ENCODE measurements around the gene TTC7B. TPM values are rescaled to one million over a fixed set of nuclear protein-coding genes. Genes with fewer than 3 reads are reported as not detected.

The TTC7B gene
- total and polyA plus RNA-seq, 7 donors = 18.9 to 97.0 (median 59.0) TPM

- Histone ChIP-seq H3K9me3 (no peaks in the 10 kb centered on the region), H3K4me3 (no peak overlapping the region), H3K4me1 (peaks cover 21% of the 10 kb centered on the region), H3K27ac (no peak overlapping the region), H3K36me3 (ENCODE audit: insufficient read depth in 1 of 2, low read depth in 1 of 2) (no peaks in the 10 kb centered on the region), H3K27me3 (ENCODE audit: insufficient read depth in 3 of 3, low read length in 2 of 3) (no peaks in the 10 kb centered on the region)
- no peak for ATAC-seq
- intact Hi-C loops (cut with DNase I) = no loop called here
- no peak for DNase-seq
- WGBS, 3 donors = 66 to 72% (median 66%) methylated on average over 5 of the region's 5 CpGs
- no peak for TF ChIP-seq CTCF (IDR thresholded peaks at IDR 0.05)
Observed at GRCh38 chr14:90520326-90520725, 295.9 kb downstream of the TTC7B start.

GRCh38 chr14:90519262-90519920 is 296.8 kb downstream of the TTC7B start:
- intact Hi-C loops (cut with DNase I) = no loop called here
- no peak for TF ChIP-seq CTCF (IDR thresholded peaks at IDR 0.05)
- ATAC-seq = no peak
- no peak for DNase-seq
- Histone ChIP-seq H3K9me3 (no peaks in the 10 kb centered on the region), H3K36me3 (ENCODE audit: insufficient read depth in 1 of 2, low read depth in 1 of 2) (no peaks in the 10 kb centered on the region), H3K4me1 (peaks cover 21% of the 10 kb centered on the region), H3K4me3 (no peak overlapping the region), H3K27ac (no peak overlapping the region), H3K27me3 (ENCODE audit: insufficient read depth in 3 of 3, low read length in 2 of 3) (no peaks in the 10 kb centered on the region)
- 93 to 97% (median 94%) methylated on average over 10 of the region's 10 CpGs for WGBS, 3 donors

GRCh38 chr14:90518941-90519256 is 297.3 kb downstream of the TTC7B start:
- Histone ChIP-seq H3K36me3 (ENCODE audit: insufficient read depth in 1 of 2, low read depth in 1 of 2) (no peaks in the 10 kb centered on the region), H3K9me3 (no peaks in the 10 kb centered on the region), H3K27ac (no peak overlapping the region), H3K27me3 (ENCODE audit: insufficient read depth in 3 of 3, low read length in 2 of 3) (no peaks in the 10 kb centered on the region), H3K4me1 (peaks cover 21% of the 10 kb centered on the region), H3K4me3 (no peak overlapping the region)
- DNase-seq = no peak
- intact Hi-C loops (cut with DNase I) = no loop called here
- TF ChIP-seq CTCF (IDR thresholded peaks at IDR 0.05) = peak; percentile 39
- ATAC-seq = no peak
- 80 to 93% (median 92%) methylated on average over 5 of the region's 5 CpGs for WGBS, 3 donors

DNA sequence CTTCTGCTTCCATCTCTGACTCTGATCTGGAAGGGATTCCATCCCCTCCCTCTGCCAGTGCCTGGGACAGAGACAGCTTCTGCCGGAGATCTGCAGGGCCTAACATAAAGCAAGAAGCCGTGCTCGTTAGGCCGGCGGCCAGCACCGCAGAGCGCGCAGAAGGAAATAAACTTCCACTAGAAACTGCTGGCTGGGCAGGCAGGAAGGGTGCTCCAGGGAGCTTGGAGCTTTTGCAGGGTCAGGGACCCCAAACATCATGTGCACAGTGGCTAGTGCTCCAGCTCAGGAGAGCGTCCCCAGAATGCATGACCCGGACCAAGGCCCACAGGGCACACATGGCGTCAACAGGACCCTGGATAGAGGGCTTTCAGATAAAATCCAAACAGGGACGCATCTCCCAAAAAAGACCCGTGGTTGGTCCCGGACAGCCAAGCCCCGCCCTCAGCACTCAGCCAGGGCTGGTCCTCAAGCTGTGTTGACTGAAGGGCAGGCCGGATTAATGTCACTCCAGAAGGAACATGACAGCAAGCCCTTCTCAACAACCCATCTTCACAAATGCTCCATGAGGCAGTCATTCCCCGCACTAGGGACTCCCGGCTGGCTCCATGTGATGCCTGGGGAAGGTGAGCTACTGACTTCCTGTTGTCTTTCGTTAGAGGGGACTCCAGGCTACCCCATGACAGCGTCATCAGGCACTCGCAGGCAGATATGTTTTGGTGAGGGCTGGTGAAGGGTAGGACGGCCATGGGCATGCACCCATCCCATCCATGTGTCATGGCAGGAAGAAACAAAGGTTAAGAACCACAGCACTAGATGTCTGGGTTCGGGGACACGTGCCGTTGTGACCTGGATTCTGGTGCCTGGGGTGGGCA is 297.9 kb downstream of the TTC7B start:
- 66 to 71% (median 71%) methylated on average over 25 of the region's 25 CpGs for WGBS, 3 donors
- H3K36me3 ChIP-seq (ENCODE audit: insufficient read depth in 1 of 2, low read depth in 1 of 2) = no peaks in the 10 kb centered on the region
- no peak overlapping the region for H3K4me3 ChIP-seq
- H3K4me1 ChIP-seq = peaks cover 26% of the 10 kb centered on the region
- ATAC-seq (no peak), DNase-seq (no peak)
- no peaks in the 10 kb centered on the region for H3K9me3 ChIP-seq
- TF ChIP-seq CTCF (IDR thresholded peaks at IDR 0.05) = no peak
- H3K27ac ChIP-seq = no peak overlapping the region
- no peaks in the 10 kb centered on the region for H3K27me3 ChIP-seq (ENCODE audit: insufficient read depth in 3 of 3, low read length in 2 of 3)
- intact Hi-C loops (cut with DNase I) = no loop called here

Measured in psoas muscle (tissue), 8 donors.